ENCODE measurements around the gene ETV4. TPM values are rescaled to one million over a fixed set of nuclear protein-coding genes. Genes with fewer than 3 reads are reported as not detected.
A peak's percentile ranks its signal among the peaks of the same experiment; 100 is the strongest.

Gene ETV4
- total and polyA plus RNA-seq, 2 of the 13 experiments (the other 11 are each of a cell fraction or from before 2014, with no cell fraction given), result 128 to 330 TPM

DNA sequence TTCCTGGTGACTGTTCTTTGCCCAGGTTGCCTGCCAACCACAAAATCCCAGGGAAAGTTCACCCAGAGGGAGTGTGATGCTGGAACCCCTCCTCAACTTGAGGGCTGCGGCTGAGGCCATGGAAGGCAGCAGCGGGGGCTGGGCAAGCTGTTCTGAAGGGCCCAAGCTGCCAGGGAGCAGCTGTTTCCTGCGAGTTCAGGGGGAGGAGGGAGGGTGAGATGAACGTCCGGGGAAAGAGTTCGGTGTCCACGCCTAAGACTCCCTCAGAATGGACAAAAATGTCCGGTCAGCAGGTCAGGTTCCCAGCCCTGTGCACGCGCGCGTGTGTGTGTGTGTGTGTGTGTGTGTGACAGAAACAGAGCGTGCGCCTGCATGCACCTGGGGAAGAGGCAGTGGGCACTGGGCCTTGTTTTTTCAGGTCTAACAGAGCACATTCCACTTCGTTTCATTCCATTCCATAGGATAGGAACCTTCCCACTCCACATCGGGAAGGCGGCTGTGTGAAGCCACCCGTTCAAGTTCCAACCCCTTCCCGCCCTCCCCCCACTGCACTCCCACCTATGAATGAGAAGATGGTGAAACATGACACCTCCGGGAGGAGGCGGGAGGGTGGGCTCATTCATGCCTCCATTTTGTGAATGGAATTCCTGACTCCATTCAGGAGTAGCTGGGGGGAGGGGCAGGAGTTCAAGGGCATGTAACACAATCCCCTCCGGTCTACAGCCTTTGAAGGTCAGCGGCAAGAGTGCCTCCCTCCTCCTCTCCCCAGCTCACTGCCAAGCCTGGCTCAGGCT, 15.7 kb downstream of the ETV4 start (continued):
- peak; percentile 86; the same call in 1 of the 2 replicates for TF ChIP-seq ZSCAN5A (CRISPR knock-in tag; IDR thresholded peaks at IDR 0.05; ENCODE audit: borderline replicate concordance)
- TF ChIP-seq REL (CRISPR knock-in tag; conservative IDR thresholded peaks at IDR 0.05), result peak; percentile 78
- TF ChIP-seq NFATC3 (CRISPR knock-in tag; IDR thresholded peaks at IDR 0.05), result 0 out of 2 replicates have a peak, but pooled peaks have one; percentile 19
- peak; percentile 99 for TF ChIP-seq RXRA (CRISPR knock-in tag; IDR thresholded peaks at IDR 0.05)
- TF ChIP-seq SALL2 (CRISPR knock-in tag; IDR thresholded peaks at IDR 0.05), result peak; percentile 80
- TF ChIP-seq RCOR2 (CRISPR knock-in tag; IDR thresholded peaks at IDR 0.05), result peak; percentile 92
- TF ChIP-seq KAT7 (CRISPR knock-in tag; IDR thresholded peaks at IDR 0.05; ENCODE audit: borderline replicate concordance), result peak; percentile 66
- TF ChIP-seq, protein P1, sequence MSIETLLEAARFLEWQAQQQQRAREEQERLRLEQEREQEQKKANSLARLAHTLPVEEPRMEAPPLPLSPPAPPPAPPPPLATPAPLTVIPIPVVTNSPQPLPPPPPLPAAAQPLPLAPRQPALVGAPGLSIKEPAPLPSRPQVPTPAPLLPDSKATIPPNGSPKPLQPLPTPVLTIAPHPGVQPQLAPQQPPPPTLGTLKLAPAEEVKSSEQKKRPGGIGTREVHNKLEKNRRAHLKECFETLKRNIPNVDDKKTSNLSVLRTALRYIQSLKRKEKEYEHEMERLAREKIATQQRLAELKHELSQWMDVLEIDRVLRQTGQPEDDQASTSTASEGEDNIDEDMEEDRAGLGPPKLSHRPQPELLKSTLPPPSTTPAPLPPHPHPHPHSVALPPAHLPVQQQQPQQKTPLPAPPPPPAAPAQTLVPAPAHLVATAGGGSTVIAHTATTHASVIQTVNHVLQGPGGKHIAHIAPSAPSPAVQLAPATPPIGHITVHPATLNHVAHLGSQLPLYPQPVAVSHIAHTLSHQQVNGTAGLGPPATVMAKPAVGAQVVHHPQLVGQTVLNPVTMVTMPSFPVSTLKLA (IDR thresholded peaks at IDR 0.05), result peak; percentile 49
- peak; percentile 53; the same call in 1 of the 2 replicates for TF ChIP-seq CREB1 (IDR thresholded peaks at IDR 0.05)
- TF ChIP-seq CREB1 (CRISPR knock-in tag; IDR thresholded peaks at IDR 0.05), result peak; percentile 82
- TF ChIP-seq ZNF10 (CRISPR knock-in tag; IDR thresholded peaks at IDR 0.05; ENCODE audit: borderline replicate concordance, low read depth), result no peak
- TF ChIP-seq ZNF563 (CRISPR knock-in tag; IDR thresholded peaks at IDR 0.05), result peak; percentile 14; the same call in 1 of the 2 replicates
- TF ChIP-seq PTBP1 (IDR thresholded peaks at IDR 0.05; ENCODE audit: low read depth, low read length, poor library complexity, severe bottlenecking), result no peak
- no peak for TF ChIP-seq GLI4 (CRISPR knock-in tag; IDR thresholded peaks at IDR 0.05; ENCODE audit: borderline replicate concordance)
- no peak; the same call in 1 of the 2 replicates for TF ChIP-seq PLSCR1 (CRISPR knock-in tag; IDR thresholded peaks at IDR 0.05; ENCODE audit: borderline replicate concordance)
- no peak for TF ChIP-seq ZFP62 (CRISPR knock-in tag; IDR thresholded peaks at IDR 0.05)
- no peak for TF ChIP-seq RAD51 (IDR thresholded peaks at IDR 0.05; ENCODE audit: borderline replicate concordance)
- peak; percentile 10 for TF ChIP-seq RFX5 (IDR thresholded peaks at IDR 0.05; ENCODE audit: low read depth, low read length)
- peak; percentile 95 for TF ChIP-seq ZNF296 (CRISPR knock-in tag; conservative IDR thresholded peaks at IDR 0.05)
- peak; percentile 93; the same call in 1 of the 2 replicates for TF ChIP-seq ZBTB7A (CRISPR knock-in tag; IDR thresholded peaks at IDR 0.05)
- TF ChIP-seq ZNF382 (CRISPR knock-in tag; IDR thresholded peaks at IDR 0.05; ENCODE audit: borderline replicate concordance), result no peak
- TF ChIP-seq HDAC1 (CRISPR knock-in tag; IDR thresholded peaks at IDR 0.05), result peak; percentile 93
- TF ChIP-seq, protein P2, sequence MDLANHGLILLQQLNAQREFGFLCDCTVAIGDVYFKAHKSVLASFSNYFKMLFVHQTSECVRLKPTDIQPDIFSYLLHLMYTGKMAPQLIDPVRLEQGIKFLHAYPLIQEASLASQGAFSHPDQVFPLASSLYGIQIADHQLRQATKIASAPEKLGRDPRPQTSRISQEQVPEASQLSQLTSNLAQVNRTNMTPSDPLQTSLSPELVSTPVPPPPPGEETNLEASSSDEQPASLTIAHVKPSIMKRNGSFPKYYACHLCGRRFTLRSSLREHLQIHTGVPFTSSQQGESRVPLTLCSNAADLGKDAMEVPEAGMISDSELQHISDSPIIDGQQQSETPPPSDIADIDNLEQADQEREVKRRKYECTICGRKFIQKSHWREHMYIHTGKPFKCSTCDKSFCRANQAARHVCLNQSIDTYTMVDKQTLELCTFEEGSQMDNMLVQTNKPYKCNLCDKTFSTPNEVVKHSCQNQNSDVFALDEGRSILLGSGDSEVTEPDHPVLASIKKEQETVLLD (CRISPR knock-in tag; IDR thresholded peaks at IDR 0.05; ENCODE audit: low read depth), result no peak
- peak; percentile 87 for TF ChIP-seq ZNF350 (CRISPR knock-in tag; IDR thresholded peaks at IDR 0.05; ENCODE audit: borderline replicate concordance, low read depth)
- TF ChIP-seq CEBPG (CRISPR knock-in tag; IDR thresholded peaks at IDR 0.05), result peak; percentile 78
- peak; percentile 92 for TF ChIP-seq YY1 (IDR thresholded peaks at IDR 0.05; ENCODE audit: insufficient read depth, insufficient replicate concordance, low read depth, low read length)
